MCF 10A (cell line): Measurements from ENCODE around the gene LCN12. TPM values are rescaled to one million over a fixed set of nuclear protein-coding genes. Genes with fewer than 3 reads are reported as not detected.
A peak's percentile ranks its signal among the peaks of the same experiment; 100 is the strongest.

Source experiments
- BruUV-seq: library from RNA; stranded (reverse); fragments of 400-500 nt; replicated peaks from 2 replicates; lab custom pipeline; 2021; lab: Mats Ljungman, UMichigan
- CTCF ChIA-PET: fragments of 300-600 bp; sonication (Branson Sonifier 250); formaldehyde crosslinking; extraction: SDS; loops from one replicate; lab custom pipeline; 2021; ENCODE audit warnings: antibody characterized with exemption, inconsistent platforms; lab: Yijun Ruan, JAX
- POLR2A ChIA-PET: fragments of 300-600, 350-650 bp; sonication (Branson Sonifier 250); formaldehyde crosslinking; extraction: SDS; loops from one replicate; lab custom pipeline; 2020; ENCODE audit warnings: antibody characterized with exemption, inconsistent platforms; lab: Yijun Ruan, JAX
- DNase-seq: peaks from one replicate; pipeline ENCODE4 v3.0.0-alpha.2; 2018; ENCODE audit not compliant: unreplicated experiment
- H3K27ac Mint-ChIP-seq: one replicate; pipeline ENCODE4 v1.8.0; 2022; ENCODE audit warnings: mild to moderate bottlenecking, low read depth, mixed read lengths; ENCODE audit not compliant: unreplicated experiment
- H3K27me3 Mint-ChIP-seq: one replicate; pipeline ENCODE4 v1.8.0; 2022; ENCODE audit warnings: mixed read lengths; ENCODE audit not compliant: insufficient read depth, unreplicated experiment
- H3K36me3 Mint-ChIP-seq: one replicate; pipeline ENCODE4 v1.8.0; 2022; ENCODE audit warnings: mild to moderate bottlenecking, moderate library complexity, mixed read lengths; ENCODE audit not compliant: insufficient read depth, unreplicated experiment
- H3K4me1 Mint-ChIP-seq: one replicate; pipeline ENCODE4 v1.8.0; 2022; ENCODE audit warnings: mixed read lengths; ENCODE audit not compliant: insufficient read depth, unreplicated experiment
- H3K4me3 Mint-ChIP-seq: one replicate; pipeline ENCODE4 v1.8.0; 2022; ENCODE audit warnings: mild to moderate bottlenecking, moderate library complexity, mixed read lengths; ENCODE audit not compliant: unreplicated experiment
- H3K9me3 Mint-ChIP-seq: one replicate; pipeline ENCODE4 v1.8.0; 2022; ENCODE audit warnings: mixed read lengths; ENCODE audit not compliant: unreplicated experiment
- CTCF ChIP-seq: fragments of 200-600 bp; IDR thresholded peaks from one replicate; pipeline ENCODE4 v1.8.0; 2022; ENCODE audit warnings: antibody characterized with exemption, mild to moderate bottlenecking; ENCODE audit not compliant: unreplicated experiment
- intact Hi-C: fragments of 100-400 bp; cut with micrococcal nuclease; formaldehyde crosslinking; loops from 2 replicates; pipeline ENCODE4 v1.14.1; 2022
- total RNA-seq: library from RNA; stranded (reverse); gene quantifications from 2 replicates; pipeline ENCODE4 v1.2.3, GENCODE V29; 2022

LCN12 gene
- total RNA-seq, 1 experiment from 2014 or later: 0.86 TPM

- no peaks in the 10 kb centered on the region for H3K36me3 Mint-ChIP-seq
- H3K9me3 Mint-ChIP-seq: no peaks in the 10 kb centered on the region
- intact Hi-C loops: no loop called here
- peaks cover 7% of the 10 kb centered on the region for H3K4me1 Mint-ChIP-seq
- CTCF ChIA-PET: no interaction called here
- no peak overlapping the region for H3K4me3 Mint-ChIP-seq
- H3K27ac Mint-ChIP-seq: no peak overlapping the region
- peak; percentile 29 for DNase-seq
- POLR2A ChIA-PET: interaction anchor here (0.6 kb wide), 1 partner anchor 243 kb away, joined by 3 read pairs; no protein-coding TSS in a partner anchor
- H3K27me3 Mint-ChIP-seq: no peaks in the 10 kb centered on the region
- TF ChIP-seq CTCF: no peak
- no TSS peak for BruUV-seq
Observed at GRCh38 chr9:136978073-136978864, 26.2 kb downstream of the LCN12 start.

- no peak for TF ChIP-seq CTCF
- Mint-ChIP-seq H3K4me1 (peaks cover 7% of the 10 kb centered on the region), H3K4me3 (no peak overlapping the region), H3K9me3 (no peaks in the 10 kb centered on the region), H3K27me3 (no peaks in the 10 kb centered on the region), H3K36me3 (no peaks in the 10 kb centered on the region), H3K27ac (no peak overlapping the region)
- BruUV-seq: no TSS peak
- no peak for DNase-seq
- intact Hi-C loops: no loop called here
- ChIA-PET CTCF (no interaction called here), POLR2A (no interaction called here)
Observed at GRCh38 chr9:136978865-136979544, 26.9 kb downstream of the LCN12 start.

- no peaks in the 10 kb centered on the region for H3K36me3 Mint-ChIP-seq
- no TSS peak for BruUV-seq
- H3K9me3 Mint-ChIP-seq: no peaks in the 10 kb centered on the region
- no peak overlapping the region for H3K4me3 Mint-ChIP-seq
- H3K27ac Mint-ChIP-seq: no peak overlapping the region
- no peak for DNase-seq
- CTCF ChIA-PET: no interaction called here
- POLR2A ChIA-PET: interaction anchor here (1.2 kb wide), 1 partner anchor 12 kb away, joined by 3 read pairs; the partner anchor contains the start of gene PAXX
- intact Hi-C loops: no loop called here
- TF ChIP-seq CTCF: no peak
- peaks cover 7% of the 10 kb centered on the region for H3K4me1 Mint-ChIP-seq
- H3K27me3 Mint-ChIP-seq: no peaks in the 10 kb centered on the region
Observed at GRCh38 chr9:136979769-136980587, 27.9 kb downstream of the LCN12 start.
